Upper lobe of left lung (tissue), 6 donors: Measurements from ENCODE around the gene SND1. TPM values are rescaled to one million over a fixed set of nuclear protein-coding genes. Genes with fewer than 3 reads are reported as not detected.

Experiments used
- ATAC-seq, 2 donors: fragments of 200-7000 bp; cut with Tn5 transposase; one replicate each; pipeline ENCODE4 v1.9.1; 2022; ENCODE audit warnings: mild to moderate bottlenecking in 2 of 2, moderate library complexity in 2 of 2; ENCODE audit not compliant: low FRiP score in 2 of 2
- DNase-seq, 2 donors: peaks; one replicate each; pipeline ENCODE4 v3.0.0-alpha.2; 2019 to 2020
- H3K27ac ChIP-seq, 4 donors: fragments of 200-600 bp; sonication (generic); one replicate each; pipeline ENCODE4 v1.5.1; 2016 to 2019
- H3K27me3 ChIP-seq, 4 donors: fragments of 200-600 bp; sonication (generic); one replicate each; pipeline ENCODE4 v1.5.1; 2017 to 2019
- H3K36me3 ChIP-seq, 4 donors: fragments of 200-600 bp; sonication (generic); one replicate each; pipeline ENCODE4 v1.5.1; 2016 to 2019
- H3K4me1 ChIP-seq, 4 donors: fragments of 200-600 bp; sonication (generic); one replicate each; pipeline ENCODE4 v1.5.1; 2018 to 2019
- H3K4me3 ChIP-seq, 4 donors: fragments of 200-600 bp; sonication (generic); one replicate each; pipeline ENCODE4 v1.5.1; 2017 to 2019; ENCODE audit warnings: mild to moderate bottlenecking in 2 of 4, moderate library complexity in 1 of 4
- H3K9me3 ChIP-seq, 4 donors: fragments of 200-600 bp; sonication (generic); one replicate each; pipeline ENCODE4 v1.5.1; 2018 to 2019
- CTCF ChIP-seq, 6 experiments: fragments of 450-650 bp in 4 of 6; fragments of 200-600 bp in 2 of 6; sonication (generic) in 2 of 6; IDR thresholded peaks; one replicate each; pipeline ENCODE4 v1.5.1; 2016 to 2019; ENCODE audit warnings: antibody characterized with exemption in 6 of 6
- EP300 ChIP-seq, 4 donors: sonication (generic); formaldehyde crosslinking; IDR thresholded peaks; one replicate each; pipeline ENCODE4 v1.5.1; 2017; ENCODE audit warnings: antibody characterized with exemption in 4 of 4, control low read depth in 2 of 4
- POLR2A ChIP-seq, 4 donors: fragments of 450-650 bp; IDR thresholded peaks; one replicate each; pipeline ENCODE4 v1.5.1; 2016 to 2017; ENCODE audit warnings: antibody characterized with exemption in 4 of 4, mild to moderate bottlenecking in 2 of 4
- POLR2AphosphoS5 ChIP-seq, 2 donors: sonication (generic); formaldehyde crosslinking; IDR thresholded peaks; one replicate each; pipeline ENCODE4 v1.5.1; 2017; ENCODE audit warnings: antibody characterized with exemption in 2 of 2
- WGBS, 2 donors: methylation state at CpG; one replicate each; pipeline ENCODE4 v1.1.5; 2017 to 2018; 5-methylcytosine and 5-hydroxymethylcytosine counted together
- total RNA-seq, 6 donors: library from RNA; depleted of rRNA in 4 of 6; stranded (reverse); fragments of >200 nt in 4 of 6; gene quantifications; one replicate each; pipeline versions ENCODE4 v1.1.0 to v1.2.1, GENCODE V29; 2016 to 2021
- donor health status: DM: no; HTN: no; CAD: no; lungs with moderate emphysema.
- donor health status: DM: no; HTN: yes; CAD: no; lungs with severe emphysema.

Gene SND1
- total RNA-seq, 6 donors from 2014 or later = 107 to 167 (median 121) TPM

GRCh38 chr7:127807829-127808228, 155.8 kb downstream of the SND1 start:
- peaks cover 0 to 15% (median 7%) of the 10 kb centered on the region in 4 donors for H3K36me3 ChIP-seq
- 51 to 78% methylated on average over 2 of the region's 2 CpGs for WGBS, 2 donors
- TF ChIP-seq CTCF (IDR thresholded peaks at IDR 0.05) = no peak
- no peak for TF ChIP-seq POLR2AphosphoS5 (IDR thresholded peaks at IDR 0.05)
- no peak for TF ChIP-seq POLR2A (IDR thresholded peaks at IDR 0.05)
- TF ChIP-seq EP300 (IDR thresholded peaks at IDR 0.05) = no peak
- no peak for DNase-seq
- H3K4me3 ChIP-seq = no peak overlapping the region
- no peak overlapping the region for H3K27ac ChIP-seq
- H3K4me1 ChIP-seq = peaks cover 5 to 7% (median 6%) of the 10 kb centered on the region in 4 donors
- no peaks in the 10 kb centered on the region for H3K9me3 ChIP-seq
- no peaks in the 10 kb centered on the region for H3K27me3 ChIP-seq
- ATAC-seq = no peak

GRCh38 chr7:127809261-127809702, 157.3 kb downstream of the SND1 start:
- TF ChIP-seq POLR2A (IDR thresholded peaks at IDR 0.05) (no peak), CTCF (IDR thresholded peaks at IDR 0.05) (no peak), POLR2AphosphoS5 (IDR thresholded peaks at IDR 0.05) (no peak)
- Histone ChIP-seq H3K4me1 (peaks cover 8 to 18% (median 10%) of the 10 kb centered on the region in 4 donors), H3K27me3 (no peaks in the 10 kb centered on the region), H3K4me3 (no peak overlapping the region), H3K36me3 (peaks cover 0 to 15% (median 7%) of the 10 kb centered on the region in 4 donors), H3K9me3 (no peaks in the 10 kb centered on the region), H3K27ac (no peak overlapping the region)
- DNase-seq (no peak), ATAC-seq (no peak)
- WGBS, 2 donors = 77 to 95% methylated on average over 3 of the region's 3 CpGs

GRCh38 chr7:127810113-127810512, 158.1 kb downstream of the SND1 start:
- H3K36me3 ChIP-seq = peaks cover 0 to 15% (median 7%) of the 10 kb centered on the region in 4 donors
- TF ChIP-seq POLR2AphosphoS5 (IDR thresholded peaks at IDR 0.05) (no peak), EP300 (IDR thresholded peaks at IDR 0.05) (no peak), CTCF (IDR thresholded peaks at IDR 0.05) (no peak), POLR2A (IDR thresholded peaks at IDR 0.05) (no peak)
- DNase-seq (no peak), ATAC-seq (no peak)
- no peak overlapping the region for H3K27ac ChIP-seq
- H3K4me1 ChIP-seq = peaks cover 9 to 23% (median 11%) of the 10 kb centered on the region in 4 donors
- H3K9me3 ChIP-seq = no peaks in the 10 kb centered on the region
- no peak overlapping the region for H3K4me3 ChIP-seq
- no peaks in the 10 kb centered on the region for H3K27me3 ChIP-seq
- 96 to 99% methylated on average over 2 of the region's 2 CpGs for WGBS, 2 donors

GRCh38 chr7:127810696-127811660, 159.0 kb downstream of the SND1 start:
- 98% methylated on average over 5 of the region's 5 CpGs for WGBS, 2 donors
- Histone ChIP-seq H3K4me1 (peaks cover 10 to 32% (median 14%) of the 10 kb centered on the region in 4 donors), H3K27me3 (no peaks in the 10 kb centered on the region), H3K27ac (no peak overlapping the region), H3K36me3 (peaks cover 0 to 15% (median 7%) of the 10 kb centered on the region in 4 donors), H3K9me3 (no peaks in the 10 kb centered on the region), H3K4me3 (no peak overlapping the region)
- no peak for TF ChIP-seq CTCF (IDR thresholded peaks at IDR 0.05)
- TF ChIP-seq POLR2AphosphoS5 (IDR thresholded peaks at IDR 0.05) = no peak
- TF ChIP-seq EP300 (IDR thresholded peaks at IDR 0.05) = no peak
- no peak for TF ChIP-seq POLR2A (IDR thresholded peaks at IDR 0.05)
- ATAC-seq = no peak
- DNase-seq = no peak
